ENCODE data around the gene PSMD6. TPM values are rescaled to one million over a fixed set of nuclear protein-coding genes. Genes with fewer than 3 reads are reported as not detected.

Gene PSMD6
- total RNA-seq, 1 experiment from 2014 or later: 78.7 TPM

DNA sequence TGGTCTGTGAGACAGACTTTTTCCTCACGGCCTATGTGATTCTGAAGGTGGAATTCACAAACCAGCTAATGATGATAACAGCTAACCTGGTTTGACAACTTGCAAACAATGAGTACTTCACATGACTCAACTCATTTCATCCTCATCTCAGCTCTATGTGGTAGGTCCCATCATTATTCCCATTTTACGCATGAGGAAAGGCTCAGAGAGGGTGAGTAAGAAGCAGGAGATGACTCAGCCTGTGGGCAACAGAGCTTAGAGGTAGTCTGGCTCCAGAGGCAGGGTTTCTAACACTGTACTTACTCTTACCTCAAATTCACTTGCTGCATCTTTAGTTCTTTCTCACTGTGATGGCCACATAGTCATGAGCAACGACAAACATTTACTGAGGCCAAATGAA is 25.8 kb upstream of the PSMD6 start:
- no peaks in the 10 kb centered on the region for H3K79me2 ChIP-seq (ENCODE audit: insufficient read depth, low read length)
- H3K4me1 ChIP-seq (ENCODE audit: control insufficient read depth in 1 of 2, insufficient read depth in 2 of 2, low read length in 2 of 2): no peaks in the 10 kb centered on the region
- H2AFZ ChIP-seq (ENCODE audit: low read depth, low read length, poor library complexity, severe bottlenecking): no peak overlapping the region
- H3K4me3 ChIP-seq (replicated peaks in 1 of 2; ENCODE audit: low read depth in 1 of 2, low read length in 2 of 2): no peak overlapping the region
- H3K9me2 ChIP-seq (ENCODE audit: insufficient read depth): no peaks in the 10 kb centered on the region
- DNase-seq (ENCODE audit: low read depth, low spot score) (no peak), ATAC-seq (no peak)
- TF ChIP-seq EZH2 (IDR thresholded peaks at IDR 0.05): no peak
- TF ChIP-seq JUND (IDR thresholded peaks at IDR 0.05): no peak
- TF ChIP-seq TCF7L2 (IDR thresholded peaks at IDR 0.05; ENCODE audit: borderline replicate concordance, extremely low read depth, insufficient read depth, insufficient read length): no peak
- TF ChIP-seq ZFX (IDR thresholded peaks at IDR 0.05): no peak
- TF ChIP-seq POLR2A (IDR thresholded peaks at IDR 0.05; ENCODE audit: borderline replicate concordance, extremely low read depth, insufficient read depth, insufficient read length): no peak
- no peaks in the 10 kb centered on the region for H4K20me1 ChIP-seq (ENCODE audit: insufficient read depth)
- peaks cover 37% of the 10 kb centered on the region for H3K27me3 ChIP-seq (ENCODE audit: insufficient read depth, low read length)
- no peak overlapping the region for H3K27ac ChIP-seq (ENCODE audit: low read depth, low read length)
- H3K9me3 ChIP-seq (ENCODE audit: control insufficient read depth in 1 of 2, insufficient read depth in 1 of 2, low read depth in 1 of 2, low read length in 2 of 2): no peaks in the 10 kb centered on the region
- H3K36me3 ChIP-seq (ENCODE audit: control insufficient read depth in 1 of 2, insufficient read depth in 2 of 2, low read length in 2 of 2): no peaks in the 10 kb centered on the region
- no TSS peak for BruUV-seq (replicated peaks)
- H3K4me2 ChIP-seq (ENCODE audit: low read length): no peak overlapping the region
- ChIA-PET RAD21 (ENCODE audit: low non-redundant PET in 1 of 2, low total read pairs in 2 of 2, uncharacterized antibody in 2 of 2, unreplicated experiment in 2 of 2) (no interaction called here), CTCF (no interaction called here), POLR2A (no interaction called here)
- no peak overlapping the region for H3K9ac ChIP-seq (ENCODE audit: low read length)
- intact Hi-C loops (cut with micrococcal nuclease): no loop called here

DNA sequence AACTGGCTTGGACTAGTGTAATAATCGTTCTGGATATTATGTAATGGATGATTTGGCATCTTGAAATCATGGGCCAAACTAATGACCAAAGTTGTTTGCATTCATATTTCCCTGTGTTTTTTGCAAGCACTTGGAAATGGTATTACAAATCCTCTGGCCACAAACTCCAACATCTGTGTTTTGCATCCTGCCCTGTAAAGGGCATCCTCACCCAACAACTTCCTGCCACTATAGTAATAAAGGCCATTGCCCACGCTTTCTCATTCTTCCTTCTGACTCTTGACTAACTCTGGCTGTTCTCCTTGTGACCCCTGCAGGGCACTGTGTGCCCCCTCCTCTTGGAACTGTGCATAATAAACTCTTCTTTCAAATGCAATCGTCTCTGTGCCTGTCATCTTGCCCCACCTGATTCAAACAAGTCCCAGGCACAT is 25.4 kb upstream of the PSMD6 start:
- no peaks in the 10 kb centered on the region for H3K4me1 ChIP-seq (ENCODE audit: control insufficient read depth in 1 of 2, insufficient read depth in 2 of 2, low read length in 2 of 2)
- H3K79me2 ChIP-seq (ENCODE audit: insufficient read depth, low read length): no peaks in the 10 kb centered on the region
- H3K9me2 ChIP-seq (ENCODE audit: insufficient read depth): no peaks in the 10 kb centered on the region
- H2AFZ ChIP-seq (ENCODE audit: low read depth, low read length, poor library complexity, severe bottlenecking): no peak overlapping the region
- no peak overlapping the region for H3K4me3 ChIP-seq (replicated peaks in 1 of 2; ENCODE audit: low read depth in 1 of 2, low read length in 2 of 2)
- H3K27me3 ChIP-seq (ENCODE audit: insufficient read depth, low read length): peaks cover 42% of the 10 kb centered on the region
- no peaks in the 10 kb centered on the region for H3K9me3 ChIP-seq (ENCODE audit: control insufficient read depth in 1 of 2, insufficient read depth in 1 of 2, low read depth in 1 of 2, low read length in 2 of 2)
- POLR2A ChIA-PET: no interaction called here
- DNase-seq (ENCODE audit: low read depth, low spot score): no peak
- no TSS peak for BruUV-seq (replicated peaks)
- H3K9ac ChIP-seq (ENCODE audit: low read length): no peak overlapping the region
- intact Hi-C loops (cut with micrococcal nuclease): no loop called here
- RAD21 ChIA-PET (ENCODE audit: low non-redundant PET in 1 of 2, low total read pairs in 2 of 2, uncharacterized antibody in 2 of 2, unreplicated experiment in 2 of 2): no interaction called here
- no peaks in the 10 kb centered on the region for H4K20me1 ChIP-seq (ENCODE audit: insufficient read depth)
- ATAC-seq: no peak
- CTCF ChIA-PET: no interaction called here
- H3K27ac ChIP-seq (ENCODE audit: low read depth, low read length): no peak overlapping the region
- H3K36me3 ChIP-seq (ENCODE audit: control insufficient read depth in 1 of 2, insufficient read depth in 2 of 2, low read length in 2 of 2): no peaks in the 10 kb centered on the region
- no peak overlapping the region for H3K4me2 ChIP-seq (ENCODE audit: low read length)
- TF ChIP-seq POLR2A (IDR thresholded peaks at IDR 0.05; ENCODE audit: borderline replicate concordance, extremely low read depth, insufficient read depth, insufficient read length) (no peak), SRF (IDR thresholded peaks at IDR 0.05; ENCODE audit: low read depth) (no peak), CBX3 (IDR thresholded peaks at IDR 0.05; ENCODE audit: low read depth) (no peak), SP1 (IDR thresholded peaks at IDR 0.05; ENCODE audit: low read depth) (no peak), EZH2phosphoT487 (IDR thresholded peaks at IDR 0.05; ENCODE audit: borderline replicate concordance) (no peak), CEBPB (IDR thresholded peaks at IDR 0.05; ENCODE audit: low read depth) (no peak), POLR2AphosphoS5 (IDR thresholded peaks at IDR 0.05; ENCODE audit: low read depth, low read length) (no peak), SIN3A (IDR thresholded peaks at IDR 0.05; ENCODE audit: low read depth) (no peak), TCF7L2 (IDR thresholded peaks at IDR 0.05; ENCODE audit: borderline replicate concordance, extremely low read depth, insufficient read depth, insufficient read length) (no peak), EGR1 (IDR thresholded peaks at IDR 0.05; ENCODE audit: low read depth) (no peak), ZFX (IDR thresholded peaks at IDR 0.05) (no peak), RAD21 (IDR thresholded peaks at IDR 0.05; ENCODE audit: low read depth) (no peak), JUND (IDR thresholded peaks at IDR 0.05) (no peak), FOSL1 (IDR thresholded peaks at IDR 0.05; ENCODE audit: low read depth) (no peak)
- TF ChIP-seq, protein P1, sequence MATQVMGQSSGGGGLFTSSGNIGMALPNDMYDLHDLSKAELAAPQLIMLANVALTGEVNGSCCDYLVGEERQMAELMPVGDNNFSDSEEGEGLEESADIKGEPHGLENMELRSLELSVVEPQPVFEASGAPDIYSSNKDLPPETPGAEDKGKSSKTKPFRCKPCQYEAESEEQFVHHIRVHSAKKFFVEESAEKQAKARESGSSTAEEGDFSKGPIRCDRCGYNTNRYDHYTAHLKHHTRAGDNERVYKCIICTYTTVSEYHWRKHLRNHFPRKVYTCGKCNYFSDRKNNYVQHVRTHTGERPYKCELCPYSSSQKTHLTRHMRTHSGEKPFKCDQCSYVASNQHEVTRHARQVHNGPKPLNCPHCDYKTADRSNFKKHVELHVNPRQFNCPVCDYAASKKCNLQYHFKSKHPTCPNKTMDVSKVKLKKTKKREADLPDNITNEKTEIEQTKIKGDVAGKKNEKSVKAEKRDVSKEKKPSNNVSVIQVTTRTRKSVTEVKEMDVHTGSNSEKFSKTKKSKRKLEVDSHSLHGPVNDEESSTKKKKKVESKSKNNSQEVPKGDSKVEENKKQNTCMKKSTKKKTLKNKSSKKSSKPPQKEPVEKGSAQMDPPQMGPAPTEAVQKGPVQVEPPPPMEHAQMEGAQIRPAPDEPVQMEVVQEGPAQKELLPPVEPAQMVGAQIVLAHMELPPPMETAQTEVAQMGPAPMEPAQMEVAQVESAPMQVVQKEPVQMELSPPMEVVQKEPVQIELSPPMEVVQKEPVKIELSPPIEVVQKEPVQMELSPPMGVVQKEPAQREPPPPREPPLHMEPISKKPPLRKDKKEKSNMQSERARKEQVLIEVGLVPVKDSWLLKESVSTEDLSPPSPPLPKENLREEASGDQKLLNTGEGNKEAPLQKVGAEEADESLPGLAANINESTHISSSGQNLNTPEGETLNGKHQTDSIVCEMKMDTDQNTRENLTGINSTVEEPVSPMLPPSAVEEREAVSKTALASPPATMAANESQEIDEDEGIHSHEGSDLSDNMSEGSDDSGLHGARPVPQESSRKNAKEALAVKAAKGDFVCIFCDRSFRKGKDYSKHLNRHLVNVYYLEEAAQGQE (IDR thresholded peaks at IDR 0.05; ENCODE audit: low read depth): no peak
- TF ChIP-seq, protein P2, sequence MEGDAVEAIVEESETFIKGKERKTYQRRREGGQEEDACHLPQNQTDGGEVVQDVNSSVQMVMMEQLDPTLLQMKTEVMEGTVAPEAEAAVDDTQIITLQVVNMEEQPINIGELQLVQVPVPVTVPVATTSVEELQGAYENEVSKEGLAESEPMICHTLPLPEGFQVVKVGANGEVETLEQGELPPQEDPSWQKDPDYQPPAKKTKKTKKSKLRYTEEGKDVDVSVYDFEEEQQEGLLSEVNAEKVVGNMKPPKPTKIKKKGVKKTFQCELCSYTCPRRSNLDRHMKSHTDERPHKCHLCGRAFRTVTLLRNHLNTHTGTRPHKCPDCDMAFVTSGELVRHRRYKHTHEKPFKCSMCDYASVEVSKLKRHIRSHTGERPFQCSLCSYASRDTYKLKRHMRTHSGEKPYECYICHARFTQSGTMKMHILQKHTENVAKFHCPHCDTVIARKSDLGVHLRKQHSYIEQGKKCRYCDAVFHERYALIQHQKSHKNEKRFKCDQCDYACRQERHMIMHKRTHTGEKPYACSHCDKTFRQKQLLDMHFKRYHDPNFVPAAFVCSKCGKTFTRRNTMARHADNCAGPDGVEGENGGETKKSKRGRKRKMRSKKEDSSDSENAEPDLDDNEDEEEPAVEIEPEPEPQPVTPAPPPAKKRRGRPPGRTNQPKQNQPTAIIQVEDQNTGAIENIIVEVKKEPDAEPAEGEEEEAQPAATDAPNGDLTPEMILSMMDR (IDR thresholded peaks at IDR 0.05 in 2 of 3, conservative IDR thresholded peaks at IDR 0.05 in 1 of 3; ENCODE audit: borderline replicate concordance in 1 of 3, insufficient read depth in 1 of 3, low read depth in 2 of 3, low read length in 2 of 3): no peak
- TF ChIP-seq, protein P3, sequence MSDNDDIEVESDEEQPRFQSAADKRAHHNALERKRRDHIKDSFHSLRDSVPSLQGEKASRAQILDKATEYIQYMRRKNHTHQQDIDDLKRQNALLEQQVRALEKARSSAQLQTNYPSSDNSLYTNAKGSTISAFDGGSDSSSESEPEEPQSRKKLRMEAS (IDR thresholded peaks at IDR 0.05): no peak

Data from HCT116 (cell line).